Loucy (cell line): ENCODE data around the gene SGMS1.

Experiments used
- H2AFZ ChIP-seq: fragments of 200-600 bp; sonication (generic); 2 replicates; pipeline ENCODE4 v1.6.0; 2016; ENCODE audit warnings: antibody characterized with exemption, mild to moderate bottlenecking, low read length, moderate library complexity
- H3F3A ChIP-seq: fragments of 200-600 bp; 2 replicates; pipeline ENCODE4 v1.6.0; 2016; ENCODE audit warnings: antibody characterized with exemption, low read depth, mild to moderate bottlenecking
- H3K27me3 ChIP-seq: fragments of 200-600 bp; sonication (generic); 2 replicates; pipeline ENCODE4 v1.6.1; 2014; ENCODE audit warnings: low read length, mild to moderate bottlenecking; ENCODE audit not compliant: insufficient read depth, poor library complexity, severe bottlenecking
- H3K36me3 ChIP-seq: fragments of 200-600 bp; sonication (generic); 2 replicates; pipeline ENCODE4 v1.6.1; 2016; ENCODE audit warnings: low read length; ENCODE audit not compliant: insufficient read depth
- H3K4me1 ChIP-seq: fragments of 200-600 bp; sonication (generic); 2 replicates; pipeline ENCODE4 v1.5.1; 2014; ENCODE audit warnings: low read length, mild to moderate bottlenecking; ENCODE audit not compliant: insufficient read depth, poor library complexity, severe bottlenecking
- H3K4me2 ChIP-seq: fragments of 200-600 bp; sonication (generic); 2 replicates; pipeline ENCODE4 v1.6.0; 2014; ENCODE audit warnings: antibody characterized with exemption, low read length, low read depth, mild to moderate bottlenecking; ENCODE audit not compliant: poor library complexity, severe bottlenecking
- H3K4me3 ChIP-seq: fragments of 200-600 bp; sonication (generic); 2 replicates; pipeline ENCODE4 v1.5.1; 2014; ENCODE audit warnings: low read length, mild to moderate bottlenecking, mixed read lengths; ENCODE audit not compliant: poor library complexity, severe bottlenecking
- H3K79me2 ChIP-seq: fragments of 200-600 bp; sonication (generic); 2 replicates; pipeline ENCODE4 v1.6.1; 2014; ENCODE audit warnings: low read length; ENCODE audit not compliant: insufficient read depth
- H3K9ac ChIP-seq: fragments of 200-600 bp; sonication (generic); 2 replicates; pipeline ENCODE4 v1.6.0; 2014; ENCODE audit warnings: mild to moderate bottlenecking, low read depth, low read length, moderate library complexity; ENCODE audit not compliant: poor library complexity, severe bottlenecking
- H3K9me2 ChIP-seq: fragments of 200-600 bp; sonication (generic); replicated peaks from 2 replicates; pipeline ENCODE4 v1.6.1; 2016; ENCODE audit warnings: low read depth, low read length, mixed read lengths
- H3K9me3 ChIP-seq: fragments of 200-600 bp; sonication (generic); 2 replicates; pipeline ENCODE4 v1.6.1; 2014; ENCODE audit warnings: mild to moderate bottlenecking, antibody characterized with exemption, low read length, low read depth; ENCODE audit not compliant: insufficient read depth
- H4K20me1 ChIP-seq: fragments of 200-600 bp; sonication (generic); 2 replicates; pipeline ENCODE4 v1.6.0; 2014; ENCODE audit warnings: antibody characterized with exemption, low read length, mild to moderate bottlenecking; ENCODE audit not compliant: insufficient read depth, poor library complexity, severe bottlenecking
- CTCF ChIP-seq: fragments of 200-600 bp; sonication (generic); conservative IDR thresholded peaks from 2 replicates; pipeline ENCODE4 v1.5.1; 2014; ENCODE audit warnings: mild to moderate bottlenecking, antibody characterized with exemption, low read length
- EZH2phosphoT487 ChIP-seq: fragments of 200-600 bp; IDR thresholded peaks from 2 replicates; pipeline ENCODE4 v1.6.1; 2018; ENCODE audit warnings: antibody characterized with exemption, mild to moderate bottlenecking, moderate library complexity, borderline replicate concordance

SGMS1 gene

DNA sequence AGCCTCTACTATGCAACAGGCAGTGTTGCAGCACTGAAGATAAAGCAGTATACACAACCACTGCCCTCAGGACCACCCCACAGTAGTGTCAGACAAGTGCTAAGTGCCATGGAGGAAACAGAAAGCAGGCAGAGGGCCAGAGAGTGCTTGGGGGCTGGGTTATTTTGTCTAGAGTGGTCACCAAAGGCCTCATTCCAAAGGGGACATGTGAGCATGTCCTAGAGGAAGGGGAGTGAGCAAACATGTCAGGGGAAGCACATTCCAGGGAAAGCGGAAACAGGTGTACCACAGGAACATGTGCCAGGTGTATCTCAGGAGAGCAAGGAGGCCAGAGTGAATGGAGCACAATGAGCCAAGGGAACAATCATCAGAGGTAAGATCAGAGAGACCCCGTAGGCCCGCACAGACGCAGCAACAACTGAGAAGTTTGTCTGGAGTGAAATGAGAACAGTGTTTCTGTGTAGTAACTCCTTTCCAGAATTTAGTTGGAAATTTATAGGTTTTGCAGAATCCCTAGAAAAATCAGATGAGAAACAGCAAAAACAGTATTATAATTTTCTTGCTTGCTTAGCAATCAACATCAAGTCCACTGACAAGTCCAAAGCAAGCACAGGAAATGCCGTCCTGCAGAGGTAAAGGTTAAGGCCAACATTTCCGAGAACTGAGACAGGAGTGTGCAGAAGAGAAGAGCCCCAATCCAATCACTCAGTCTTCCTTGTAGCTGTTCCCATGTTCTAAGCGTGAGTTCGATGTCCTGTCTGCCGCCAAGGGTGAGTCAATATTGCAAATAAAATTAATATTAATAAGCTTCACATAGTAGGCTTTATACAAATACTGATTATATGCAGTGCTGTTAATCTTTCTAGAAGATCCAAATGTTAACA lies 67.3 kb downstream of the SGMS1 start:
- Histone ChIP-seq H3K79me2 (no peaks in the 10 kb centered on the region), H3K36me3 (no peaks in the 10 kb centered on the region), H3K9me3 (no peaks in the 10 kb centered on the region), H3K9ac (no peak overlapping the region), H3K9me2 (no peaks in the 10 kb centered on the region), H3K27me3 (no peaks in the 10 kb centered on the region), H3K4me3 (no peak overlapping the region), H3K4me2 (no peak overlapping the region), H3F3A (no peaks in the 10 kb centered on the region), H4K20me1 (no peaks in the 10 kb centered on the region), H2AFZ (no peak overlapping the region), H3K4me1 (no peaks in the 10 kb centered on the region)
- TF ChIP-seq CTCF = no peak
- TF ChIP-seq EZH2phosphoT487 = no peak

GRCh38 chr10:50554995-50555568 lies 68.7 kb downstream of the SGMS1 start:
- H3K9me3 ChIP-seq = no peaks in the 10 kb centered on the region
- H3K9me2 ChIP-seq = no peaks in the 10 kb centered on the region
- TF ChIP-seq EZH2phosphoT487 (no peak), CTCF (peak; percentile 47)
- H3K79me2 ChIP-seq = no peaks in the 10 kb centered on the region
- H3K4me2 ChIP-seq = no peak overlapping the region
- H3K4me3 ChIP-seq = no peak overlapping the region
- H2AFZ ChIP-seq = no peak overlapping the region
- no peaks in the 10 kb centered on the region for H3K36me3 ChIP-seq
- H3F3A ChIP-seq = no peaks in the 10 kb centered on the region
- H3K9ac ChIP-seq = no peak overlapping the region
- H3K27me3 ChIP-seq = no peaks in the 10 kb centered on the region
- H4K20me1 ChIP-seq = no peaks in the 10 kb centered on the region
- no peaks in the 10 kb centered on the region for H3K4me1 ChIP-seq

GRCh38 chr10:50554376-50554994 lies 69.3 kb downstream of the SGMS1 start:
- no peak overlapping the region for H2AFZ ChIP-seq
- H3K9me3 ChIP-seq = no peaks in the 10 kb centered on the region
- no peaks in the 10 kb centered on the region for H4K20me1 ChIP-seq
- H3F3A ChIP-seq = no peaks in the 10 kb centered on the region
- H3K27me3 ChIP-seq = no peaks in the 10 kb centered on the region
- no peaks in the 10 kb centered on the region for H3K4me1 ChIP-seq
- no peak overlapping the region for H3K4me3 ChIP-seq
- no peaks in the 10 kb centered on the region for H3K9me2 ChIP-seq
- H3K9ac ChIP-seq = no peak overlapping the region
- no peaks in the 10 kb centered on the region for H3K79me2 ChIP-seq
- no peak overlapping the region for H3K4me2 ChIP-seq
- no peaks in the 10 kb centered on the region for H3K36me3 ChIP-seq
- TF ChIP-seq EZH2phosphoT487 = no peak
- no peak for TF ChIP-seq CTCF
